CD4-positive, alpha-beta T cell treated with Interleukin-21 for 1 hour (primary cell): ENCODE measurements around the gene PER1.
"Not testable (repeated sequence)": the region's sequence is repeated elsewhere in the genome, so short reads cannot be mapped to it uniquely, and the experiment has no call there.

Experiments used
- DNase-seq: peaks from one replicate; pipeline ENCODE4 v3.0.0-alpha.2; 2020

The PER1 gene

GRCh38 chr17:8152112-8152775 lies at the start of gene PER1:
Gene PER1 (minus strand): TSS chr17:8152404. CDS start chr17:8150706, 1,698 bp downstream.
- DNase-seq: peak; percentile 94

- DNase-seq: peak; percentile 84
These were observed 40.0 kb upstream of the PER1 start for GRCh38 chr17:8192070-8192815.

GRCh38 chr17:8190506-8190905 lies 38.3 kb upstream of the PER1 start:
- no peak for DNase-seq

GRCh38 chr17:8189711-8190477 lies 37.7 kb upstream of the PER1 start, which contains the start of gene BORCS6:
Gene BORCS6 (minus strand): TSS chr17:8190180. CDS start chr17:8190140, 40 bp downstream.
- peak; percentile 98 for DNase-seq

GRCh38 chr17:8189041-8189710 lies 37.0 kb upstream of the PER1 start:
- peak; percentile 16 for DNase-seq

GRCh38 chr17:8188263-8188839 lies 36.1 kb upstream of the PER1 start:
- peak; percentile 19 for DNase-seq

- peak; percentile 93 for DNase-seq
These were observed 35.5 kb upstream of the PER1 start for GRCh38 chr17:8187517-8188262.

- DNase-seq: peak; percentile 94
These were observed 34.7 kb upstream of the PER1 start for GRCh38 chr17:8186787-8187516.

GRCh38 chr17:8186446-8186786 lies 34.2 kb upstream of the PER1 start:
- no peak for DNase-seq

- DNase-seq: peak; percentile 93
These were observed 33.6 kb upstream of the PER1 start for GRCh38 chr17:8185582-8186445.

- DNase-seq: no peak
These were observed 25.0 kb upstream of the PER1 start for GRCh38 chr17:8176998-8177731.

- peak; percentile 91 for DNase-seq
These were observed 24.2 kb upstream of the PER1 start, which contains the start of gene TMEM107 for GRCh38 chr17:8176197-8176940. Gene TMEM107 (minus strand): TSS chr17:8176380. CDS start chr17:8176286, 94 bp downstream.

- no peak for DNase-seq
These were observed 23.6 kb upstream of the PER1 start for GRCh38 chr17:8175795-8176196.

GRCh38 chr17:8173871-8174322 lies 21.7 kb upstream of the PER1 start:
- DNase-seq: no peak

GRCh38 chr17:8173056-8173870 lies 21.1 kb upstream of the PER1 start:
- DNase-seq: peak; percentile 93

GRCh38 chr17:8170186-8170585 lies 18.0 kb upstream of the PER1 start:
- DNase-seq: not testable (repeated sequence)

GRCh38 chr17:8167526-8167925 lies 15.3 kb upstream of the PER1 start:
- DNase-seq: no peak

- no peak for DNase-seq
These were observed 14.5 kb upstream of the PER1 start for GRCh38 chr17:8166731-8167130.
